Measurements from ENCODE around the gene NMUR1.

DNA sequence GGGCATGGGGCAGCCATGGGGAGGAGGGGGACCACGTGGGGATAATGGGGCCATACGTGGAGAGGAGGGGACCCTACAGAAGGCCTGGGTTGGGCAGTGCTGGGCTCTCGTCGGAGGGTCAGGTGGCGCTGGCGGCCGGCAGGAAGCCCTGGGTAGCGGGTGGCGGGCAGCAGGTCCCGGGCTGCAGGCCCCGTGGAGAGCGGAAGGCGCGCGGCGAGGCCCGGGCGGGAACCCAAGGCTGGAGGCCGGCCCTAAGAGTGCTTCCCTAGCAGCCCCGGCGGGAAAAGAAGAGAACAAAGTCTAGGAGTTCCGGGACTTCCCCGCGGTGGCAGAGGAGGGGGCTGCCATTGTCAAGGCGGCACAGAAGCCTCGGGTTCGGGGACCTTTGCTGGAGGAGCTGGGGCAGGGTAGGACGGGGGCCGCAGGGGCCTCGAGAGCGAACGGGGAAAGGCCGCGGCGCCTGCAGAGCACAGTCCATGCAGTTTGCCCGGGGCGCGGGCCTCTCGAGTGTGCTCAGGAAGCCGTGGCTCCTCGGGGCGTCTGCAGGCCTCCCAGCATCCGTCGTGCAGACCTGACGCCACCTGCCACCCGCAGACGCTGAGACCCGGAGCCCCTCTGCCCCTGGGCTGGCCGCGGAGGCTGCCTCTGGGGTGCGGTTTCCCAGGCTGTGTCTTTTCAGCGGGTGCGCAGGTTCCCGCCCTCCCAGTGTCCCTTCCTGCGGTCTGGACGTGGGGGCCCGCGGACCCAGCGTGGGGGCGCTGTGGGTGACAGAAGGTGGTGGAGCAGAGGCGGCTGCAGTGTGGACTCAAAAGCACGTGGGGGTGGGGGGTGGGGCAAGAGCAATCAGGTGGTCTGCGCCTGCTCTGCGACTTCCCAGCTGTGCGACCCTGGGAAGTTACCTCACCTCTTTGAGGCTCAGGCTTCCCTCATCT lies 46.6 kb downstream of the NMUR1 start:
- no peak for TF ChIP-seq POLR2AphosphoS5 (IDR thresholded peaks at IDR 0.05; ENCODE audit: low read depth, low read length)
- TF ChIP-seq TAF1 (IDR thresholded peaks at IDR 0.05; ENCODE audit: borderline replicate concordance, insufficient read depth, low read length), result no peak
- TF ChIP-seq, protein P1, sequence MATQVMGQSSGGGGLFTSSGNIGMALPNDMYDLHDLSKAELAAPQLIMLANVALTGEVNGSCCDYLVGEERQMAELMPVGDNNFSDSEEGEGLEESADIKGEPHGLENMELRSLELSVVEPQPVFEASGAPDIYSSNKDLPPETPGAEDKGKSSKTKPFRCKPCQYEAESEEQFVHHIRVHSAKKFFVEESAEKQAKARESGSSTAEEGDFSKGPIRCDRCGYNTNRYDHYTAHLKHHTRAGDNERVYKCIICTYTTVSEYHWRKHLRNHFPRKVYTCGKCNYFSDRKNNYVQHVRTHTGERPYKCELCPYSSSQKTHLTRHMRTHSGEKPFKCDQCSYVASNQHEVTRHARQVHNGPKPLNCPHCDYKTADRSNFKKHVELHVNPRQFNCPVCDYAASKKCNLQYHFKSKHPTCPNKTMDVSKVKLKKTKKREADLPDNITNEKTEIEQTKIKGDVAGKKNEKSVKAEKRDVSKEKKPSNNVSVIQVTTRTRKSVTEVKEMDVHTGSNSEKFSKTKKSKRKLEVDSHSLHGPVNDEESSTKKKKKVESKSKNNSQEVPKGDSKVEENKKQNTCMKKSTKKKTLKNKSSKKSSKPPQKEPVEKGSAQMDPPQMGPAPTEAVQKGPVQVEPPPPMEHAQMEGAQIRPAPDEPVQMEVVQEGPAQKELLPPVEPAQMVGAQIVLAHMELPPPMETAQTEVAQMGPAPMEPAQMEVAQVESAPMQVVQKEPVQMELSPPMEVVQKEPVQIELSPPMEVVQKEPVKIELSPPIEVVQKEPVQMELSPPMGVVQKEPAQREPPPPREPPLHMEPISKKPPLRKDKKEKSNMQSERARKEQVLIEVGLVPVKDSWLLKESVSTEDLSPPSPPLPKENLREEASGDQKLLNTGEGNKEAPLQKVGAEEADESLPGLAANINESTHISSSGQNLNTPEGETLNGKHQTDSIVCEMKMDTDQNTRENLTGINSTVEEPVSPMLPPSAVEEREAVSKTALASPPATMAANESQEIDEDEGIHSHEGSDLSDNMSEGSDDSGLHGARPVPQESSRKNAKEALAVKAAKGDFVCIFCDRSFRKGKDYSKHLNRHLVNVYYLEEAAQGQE (IDR thresholded peaks at IDR 0.05; ENCODE audit: insufficient read depth in 1 of 2, low read depth in 2 of 2, low read length in 2 of 2), result no peak
- no peak for TF ChIP-seq SIN3A (IDR thresholded peaks at IDR 0.05; ENCODE audit: borderline replicate concordance, insufficient read depth, low read length)
